SK-N-SH (cell line): Measurements from ENCODE around the gene SUPT4H1. TPM values are rescaled to one million over a fixed set of nuclear protein-coding genes. Genes with fewer than 3 reads are reported as not detected.

Experiments
- CTCF ChIA-PET: fragments of 300-600, 350-600 bp; formaldehyde crosslinking; extraction: SDS; loops from one replicate; lab custom pipeline; 2021; lab: Yijun Ruan, JAX
- POLR2A ChIA-PET: fragments of 350-600 bp; sonication (Branson Sonifier 250); formaldehyde crosslinking; extraction: SDS; loops from one replicate; lab custom pipeline; 2020; ENCODE audit warnings: antibody characterized with exemption, inconsistent platforms; lab: Yijun Ruan, JAX
- DNase-seq: peaks from one replicate; pipeline ENCODE4 v3.0.0; 2012
- H2AFZ ChIP-seq: fragments of 200-600 bp; sonication (generic); 2 replicates; pipeline ENCODE4 v1.8.1; 2016; ENCODE audit warnings: antibody characterized with exemption, mild to moderate bottlenecking, low read depth
- H3F3A ChIP-seq: fragments of 200-600 bp; sonication (generic); replicated peaks from 2 replicates; pipeline ENCODE3; 2016; ENCODE audit warnings: antibody characterized with exemption, mild to moderate bottlenecking; ENCODE audit not compliant: insufficient read depth
- H3K27ac ChIP-seq, 2 experiments: fragments of 200-500 bp in 1 of 2; fragments of 200-600 bp in 1 of 2; sonication (Bioruptor generic) in 1 of 2; sonication (generic), shearing (Covaris generic) in 1 of 2; 2 replicates each; pipeline versions ENCODE4 v1.5.1 to v1.6.1; 2014 to 2016; ENCODE audit warnings: low read depth in 2 of 2, inconsistent platforms in 1 of 2, low read length in 1 of 2, mild to moderate bottlenecking in 1 of 2, mixed read lengths in 1 of 2
- H3K27me3 ChIP-seq: fragments of 200-600 bp; sonication (generic), shearing (Covaris generic); 2 replicates; pipeline ENCODE4 v1.6.1; 2016; ENCODE audit warnings: mixed run types; ENCODE audit not compliant: insufficient read depth
- H3K36me3 ChIP-seq, 2 experiments: fragments of 200-500 bp in 1 of 2; fragments of 200-600 bp in 1 of 2; sonication (Bioruptor generic) in 1 of 2; sonication (generic) in 1 of 2; replicated peaks in 1 of 2; 2 replicates each; pipeline versions ENCODE3 to v1.5.1; 2014 to 2016; ENCODE audit warnings: low read length in 1 of 2, mild to moderate bottlenecking in 1 of 2; ENCODE audit not compliant: insufficient read depth in 2 of 2, control insufficient read depth in 1 of 2
- H3K4me1 ChIP-seq, 2 experiments: fragments of 200-500 bp in 1 of 2; fragments of 200-600 bp in 1 of 2; sonication (Bioruptor generic) in 1 of 2; sonication (generic), shearing (Covaris generic) in 1 of 2; 2 replicates each; pipeline versions ENCODE4 v1.5.1 to v1.6.1; 2014 to 2016; ENCODE audit warnings: low read depth in 1 of 2, low read length in 1 of 2, mixed run types in 1 of 2; ENCODE audit not compliant: insufficient read depth in 2 of 2, control insufficient read depth in 1 of 2
- H3K4me2 ChIP-seq: fragments of 200-600 bp; sonication (generic), shearing (Covaris generic); 2 replicates; pipeline ENCODE4 v1.6.1; 2017; ENCODE audit warnings: mixed run types
- H3K4me3 ChIP-seq, 2 experiments: fragments of 200-500 bp in 1 of 2; fragments of 200-600 bp in 1 of 2; sonication (Bioruptor generic) in 1 of 2; sonication (generic), shearing (Covaris generic) in 1 of 2; 2 replicates each; pipeline versions ENCODE4 v1.5.1 to v1.8.1; 2014 to 2016; ENCODE audit warnings: low read depth in 2 of 2, inconsistent platforms in 1 of 2, low read length in 1 of 2, mild to moderate bottlenecking in 1 of 2, mixed read lengths in 1 of 2, moderate library complexity in 1 of 2
- H3K79me2 ChIP-seq: fragments of 200-600 bp; sonication (generic); 2 replicates; pipeline ENCODE4 v1.8.1; 2017; ENCODE audit warnings: mild to moderate bottlenecking; ENCODE audit not compliant: insufficient read depth
- H3K9ac ChIP-seq: fragments of 200-600 bp; sonication (generic); 2 replicates; pipeline ENCODE4 v1.6.1; 2017; ENCODE audit warnings: mixed run types
- H3K9me2 ChIP-seq: fragments of 200-600 bp; sonication (generic); 2 replicates; pipeline ENCODE4 v1.6.1; 2017; ENCODE audit warnings: mixed run types
- H3K9me3 ChIP-seq: fragments of 200-600 bp; sonication (generic); 2 replicates; pipeline ENCODE4 v1.6.1; 2017; ENCODE audit warnings: mixed run types, mild to moderate bottlenecking, moderate library complexity
- H4K20me1 ChIP-seq: fragments of 200-600 bp; sonication (generic); 2 replicates; pipeline ENCODE4 v1.6.1; 2017; ENCODE audit warnings: mild to moderate bottlenecking, mixed run types; ENCODE audit not compliant: insufficient read depth
- EP300 ChIP-seq, 2 experiments: IDR thresholded peaks; 2 replicates each; pipeline versions ENCODE4 v1.4.0 to v1.6.1; 2012; ENCODE audit warnings: borderline replicate concordance in 1 of 2, low read depth in 1 of 2, low read length in 1 of 2
- EZH2phosphoT487 ChIP-seq: fragments of 200-600 bp; sonication (generic); IDR thresholded peaks from 2 replicates; pipeline ENCODE4 v1.6.1; 2017; ENCODE audit warnings: low read depth, mixed run types, mild to moderate bottlenecking, antibody characterized with exemption, moderate library complexity, borderline replicate concordance
- FOXJ3 ChIP-seq: sonication (generic); formaldehyde crosslinking; IDR thresholded peaks from 2 replicates; pipeline ENCODE4 v1.5.1; 2020; ENCODE audit warnings: mild to moderate bottlenecking, missing genetic modification reagents
- GATA2 ChIP-seq: sonication (generic); formaldehyde crosslinking; IDR thresholded peaks from 2 replicates; pipeline ENCODE4 v1.5.0; 2020; ENCODE audit warnings: mild to moderate bottlenecking, missing genetic modification reagents
- JUND ChIP-seq: IDR thresholded peaks from 2 replicates; pipeline ENCODE4 v1.4.0; 2012
- MXI1 ChIP-seq: IDR thresholded peaks from 2 replicates; pipeline ENCODE4 v1.6.1; 2012; ENCODE audit warnings: mild to moderate bottlenecking, low read depth, low read length, improper control_type of control experiment
- NFIC ChIP-seq: IDR thresholded peaks from 2 replicates; pipeline ENCODE4 v1.4.0; 2012; ENCODE audit warnings: borderline replicate concordance
- POLR2AphosphoS5 ChIP-seq: IDR thresholded peaks from 2 replicates; pipeline ENCODE4 v1.6.1; 2012; ENCODE audit warnings: low read depth, low read length
- RCOR1 ChIP-seq: fragments of 150-350 bp; IDR thresholded peaks from 2 replicates; pipeline ENCODE4 v1.6.1; 2017; ENCODE audit warnings: antibody characterized with exemption, low read length
- RFX5 ChIP-seq: IDR thresholded peaks from 2 replicates; pipeline ENCODE4 v1.6.1; 2012; ENCODE audit warnings: mild to moderate bottlenecking, improper control_type of control experiment, low read length
- WGBS: methylation state at CpG from one replicate; pipeline ENCODE4 v1.1.6; 2017; ENCODE audit warnings: low lambda C conversion rate; 5-methylcytosine and 5-hydroxymethylcytosine counted together
- polyA plus RNA-seq, 3 experiments: library from polyadenylated mRNA; depleted of rRNA; stranded (reverse); fragments of >200 nt; gene quantifications; 2 replicates each; pipeline ENCODE4 v1.2.3, GENCODE V29; 2012
- TF ChIP-seq, protein P1 (sequence below): fragments of 200-600 bp; sonication (generic); IDR thresholded peaks from 2 replicates; pipeline ENCODE4 v1.6.1; 2017; ENCODE audit warnings: antibody characterized with exemption, mild to moderate bottlenecking, moderate library complexity
- TF ChIP-seq, protein P2 (sequence below): IDR thresholded peaks from 2 replicates; pipeline ENCODE4 v1.4.0; 2012; ENCODE audit warnings: low read depth

Gene SUPT4H1
- polyA plus RNA-seq, 1 of the 3 experiments (the other 2 are of a cell fraction): 165 TPM

DNA sequence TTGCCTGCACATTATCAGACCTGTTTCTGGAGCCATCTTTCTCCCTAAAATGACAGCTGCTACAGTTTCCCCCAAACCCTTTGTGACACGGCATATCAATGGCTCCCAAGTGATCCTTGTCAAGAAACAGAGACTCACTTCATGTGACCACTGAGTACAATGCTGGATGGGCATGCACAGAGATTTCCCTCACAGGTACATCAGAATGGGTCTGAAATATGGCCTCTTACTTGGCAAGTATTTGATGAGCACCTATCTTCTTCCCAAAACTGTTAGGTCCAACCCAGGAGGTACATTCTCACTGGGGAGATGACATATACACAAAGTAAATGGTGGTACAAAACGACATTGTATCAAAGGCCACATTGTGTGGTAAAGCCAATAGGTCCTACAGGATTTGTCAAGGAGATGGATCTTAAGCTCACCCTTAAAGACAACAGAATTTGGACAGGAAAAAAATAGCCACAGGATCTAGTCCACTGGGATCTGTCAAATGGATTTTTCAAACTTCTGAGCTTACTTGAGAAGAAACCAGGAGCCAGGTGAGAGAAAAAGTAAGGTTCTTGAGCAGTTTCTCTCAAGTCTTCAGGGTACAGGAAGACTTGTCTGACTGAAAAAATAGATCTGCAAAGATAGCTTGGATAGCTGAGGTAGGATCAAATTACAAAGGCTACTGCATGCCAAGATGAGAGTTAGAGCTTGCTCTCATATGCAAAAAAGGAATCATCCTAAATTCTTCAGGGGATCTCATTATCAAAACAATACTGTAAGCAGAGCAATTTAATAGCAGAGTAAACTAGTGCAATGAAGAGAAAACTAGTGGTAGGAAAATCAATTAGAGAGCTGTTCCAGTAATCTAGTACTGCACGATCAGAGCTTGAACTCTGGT, 36.5 kb upstream of the SUPT4H1 start:
- H3K36me3 ChIP-seq: no peaks in the 10 kb centered on the region
- peaks cover 36% of the 10 kb centered on the region for H3K27me3 ChIP-seq
- no peaks in the 10 kb centered on the region for H3K9me3 ChIP-seq
- ChIA-PET POLR2A (no interaction called here), CTCF (interaction anchor here (1.0 to 3.1 kb wide), 5 partner anchors 9 to 84 kb away, joined by 3 to 12 read pairs (median 5); partner anchors contain the start of gene RNF43)
- H3K4me3 ChIP-seq: no peak overlapping the region
- H3K9ac ChIP-seq: no peak overlapping the region
- H3K79me2 ChIP-seq: no peaks in the 10 kb centered on the region
- H3K4me2 ChIP-seq: no peak overlapping the region
- WGBS: 8% methylated on average over 3 of the region's 3 CpGs
- no peak overlapping the region for H2AFZ ChIP-seq
- no peak for TF ChIP-seq MXI1
- no peak for TF ChIP-seq GATA2
- TF ChIP-seq, protein P1, sequence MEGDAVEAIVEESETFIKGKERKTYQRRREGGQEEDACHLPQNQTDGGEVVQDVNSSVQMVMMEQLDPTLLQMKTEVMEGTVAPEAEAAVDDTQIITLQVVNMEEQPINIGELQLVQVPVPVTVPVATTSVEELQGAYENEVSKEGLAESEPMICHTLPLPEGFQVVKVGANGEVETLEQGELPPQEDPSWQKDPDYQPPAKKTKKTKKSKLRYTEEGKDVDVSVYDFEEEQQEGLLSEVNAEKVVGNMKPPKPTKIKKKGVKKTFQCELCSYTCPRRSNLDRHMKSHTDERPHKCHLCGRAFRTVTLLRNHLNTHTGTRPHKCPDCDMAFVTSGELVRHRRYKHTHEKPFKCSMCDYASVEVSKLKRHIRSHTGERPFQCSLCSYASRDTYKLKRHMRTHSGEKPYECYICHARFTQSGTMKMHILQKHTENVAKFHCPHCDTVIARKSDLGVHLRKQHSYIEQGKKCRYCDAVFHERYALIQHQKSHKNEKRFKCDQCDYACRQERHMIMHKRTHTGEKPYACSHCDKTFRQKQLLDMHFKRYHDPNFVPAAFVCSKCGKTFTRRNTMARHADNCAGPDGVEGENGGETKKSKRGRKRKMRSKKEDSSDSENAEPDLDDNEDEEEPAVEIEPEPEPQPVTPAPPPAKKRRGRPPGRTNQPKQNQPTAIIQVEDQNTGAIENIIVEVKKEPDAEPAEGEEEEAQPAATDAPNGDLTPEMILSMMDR: no peak
- TF ChIP-seq EP300 (IDR thresholded peaks at IDR 0.05; ENCODE audit: borderline replicate concordance in 1 of 2, low read depth in 1 of 2, low read length in 1 of 2): no peak
- no peak for TF ChIP-seq JUND
- TF ChIP-seq EZH2phosphoT487: no peak
- TF ChIP-seq POLR2AphosphoS5: no peak
- TF ChIP-seq, protein P2, sequence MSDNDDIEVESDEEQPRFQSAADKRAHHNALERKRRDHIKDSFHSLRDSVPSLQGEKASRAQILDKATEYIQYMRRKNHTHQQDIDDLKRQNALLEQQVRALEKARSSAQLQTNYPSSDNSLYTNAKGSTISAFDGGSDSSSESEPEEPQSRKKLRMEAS: no peak
- no peaks in the 10 kb centered on the region for H3K9me2 ChIP-seq
- no peaks in the 10 kb centered on the region for H3F3A ChIP-seq
- peaks cover 0 to 10% of the 10 kb centered on the region in 2 experiments; a peak in 2 of 4 replicates for H3K4me1 ChIP-seq
- no peak overlapping the region for H3K27ac ChIP-seq
- no peaks in the 10 kb centered on the region for H4K20me1 ChIP-seq
- DNase-seq: no peak

DNA sequence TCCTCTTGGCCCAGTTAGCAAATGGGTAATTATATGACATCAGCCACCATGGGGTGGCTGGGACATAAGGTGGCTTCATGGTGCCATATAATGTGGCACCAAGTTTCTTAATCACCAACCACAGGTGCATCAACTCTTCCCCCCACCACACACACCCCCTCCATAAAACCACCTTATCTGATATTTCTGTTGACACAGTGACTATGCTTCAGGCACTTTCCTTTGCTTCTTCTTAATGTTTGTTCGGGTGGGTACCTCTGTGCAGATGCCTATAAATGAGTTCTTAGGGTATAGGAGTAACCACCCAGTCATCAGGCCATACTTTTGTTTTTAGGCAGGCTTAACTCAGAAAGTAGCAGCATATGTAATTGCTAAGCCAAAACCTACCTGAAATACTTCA, 35.8 kb upstream of the SUPT4H1 start:
- Histone ChIP-seq H3F3A (no peaks in the 10 kb centered on the region), H3K36me3 (no peaks in the 10 kb centered on the region), H4K20me1 (no peaks in the 10 kb centered on the region), H3K4me3 (no peak overlapping the region), H3K79me2 (no peaks in the 10 kb centered on the region), H3K9me3 (no peaks in the 10 kb centered on the region), H2AFZ (no peak overlapping the region), H3K9ac (no peak overlapping the region), H3K4me1 (peaks cover 0 to 10% of the 10 kb centered on the region in 2 experiments; a peak in 2 of 4 replicates), H3K9me2 (no peaks in the 10 kb centered on the region), H3K4me2 (no peak overlapping the region), H3K27ac (no peak overlapping the region), H3K27me3 (peaks cover 30% of the 10 kb centered on the region)
- CTCF ChIA-PET: interaction anchor here (1.3 kb wide), 1 partner anchor 30 kb away, joined by 5 read pairs; the partner anchor contains the start of gene RNF43
- 0% methylated on average over 1 of the region's 1 CpG for WGBS
- DNase-seq: no peak
- TF ChIP-seq RCOR1: no peak
- no peak for TF ChIP-seq FOXJ3
- TF ChIP-seq NFIC: no peak
- TF ChIP-seq RFX5: no peak
- POLR2A ChIA-PET: no interaction called here
